HFFc6 (cell line): ENCODE measurements around the gene DST. TPM values are rescaled to one million over a fixed set of nuclear protein-coding genes. Genes with fewer than 3 reads are reported as not detected.

Source experiments
- DNase-seq: peaks from one replicate; pipeline ENCODE4 v3.0.0-alpha.2; 2018
- H3K27ac Mint-ChIP-seq: 2 replicates; pipeline ENCODE4 v1.8.0; 2020; ENCODE audit warnings: mild to moderate bottlenecking, mixed read lengths
- H3K27me3 Mint-ChIP-seq: 2 replicates; pipeline ENCODE4 v1.8.0; 2021; ENCODE audit warnings: mild to moderate bottlenecking, moderate library complexity, mixed read lengths; ENCODE audit not compliant: insufficient read depth
- H3K36me3 Mint-ChIP-seq: 2 replicates; pipeline ENCODE4 v1.8.0; 2021; ENCODE audit warnings: low read depth, mixed read lengths
- H3K4me1 Mint-ChIP-seq: 2 replicates; pipeline ENCODE4 v1.8.0; 2020; ENCODE audit warnings: low read depth, mixed read lengths
- H3K4me3 Mint-ChIP-seq: 2 replicates; pipeline ENCODE4 v1.8.0; 2020; ENCODE audit warnings: mild to moderate bottlenecking, moderate library complexity, mixed read lengths
- H3K9me3 Mint-ChIP-seq: 2 replicates; pipeline ENCODE4 v1.8.0; 2020; ENCODE audit warnings: mild to moderate bottlenecking, mixed read lengths
- CTCF ChIP-seq: fragments of 200-600 bp; sonication (generic); IDR thresholded peaks from 2 replicates; pipeline ENCODE4 v1.5.0; 2021; ENCODE audit warnings: antibody characterized with exemption, mild to moderate bottlenecking
- long read RNA-seq: library from polyadenylated mRNA; unstranded; transcript quantifications from one replicate; pipeline ENCODE4 v2.0.0, GENCODE V29; 2019
- total RNA-seq, 6 experiments: library from RNA; stranded (reverse); fragmentation: NEBNext Ultra II Directional; extraction: Animal tissue kit (Norgen Biotek cat#: 25700); gene quantifications; 2 replicates in 1 of 6; 3 replicates in 5 of 6; pipeline ENCODE4 v1.2.3, GENCODE V29; 2021

Gene DST
- total RNA-seq = 100 to 1,000 TPM; 246 to 408 (median 279) TPM
- long read RNA-seq, partial matches to known transcripts = 161 of 220 reads
- long read RNA-seq, other reads (novel, unspliced or antisense) = 53 of 220 reads

GRCh38 chr6:56642366-56643261 lies at the start of gene DST:
Gene DST (minus strand): TSS chr6:56642889.
- Mint-ChIP-seq H3K9me3 (no peaks in the 10 kb centered on the region), H3K36me3 (peaks cover 66% of the 10 kb centered on the region), H3K4me3 (peak within 1 kb of the TSS; percentile 80), H3K27me3 (peaks cover 13% of the 10 kb centered on the region), H3K27ac (peak within 1 kb of the TSS; percentile 93), H3K4me1 (peaks cover 82% of the 10 kb centered on the region)
- no peak for TF ChIP-seq CTCF
- DNase-seq = peak; percentile 92

- H3K27me3 Mint-ChIP-seq = peaks cover 6% of the 10 kb centered on the region
- peak overlapping the region; percentile 88 for H3K4me3 Mint-ChIP-seq
- peaks cover 3% of the 10 kb centered on the region; the same call in 1 of the 2 replicates for H3K9me3 Mint-ChIP-seq
- H3K27ac Mint-ChIP-seq = peak overlapping the region; percentile 92
- H3K4me1 Mint-ChIP-seq = peaks cover 88% of the 10 kb centered on the region
- no peak for DNase-seq
- no peak for TF ChIP-seq CTCF
- peaks cover 63% of the 10 kb centered on the region for H3K36me3 Mint-ChIP-seq
Measured at GRCh38 chr6:56691814-56692213, 49.1 kb upstream of the DST start.

DNA sequence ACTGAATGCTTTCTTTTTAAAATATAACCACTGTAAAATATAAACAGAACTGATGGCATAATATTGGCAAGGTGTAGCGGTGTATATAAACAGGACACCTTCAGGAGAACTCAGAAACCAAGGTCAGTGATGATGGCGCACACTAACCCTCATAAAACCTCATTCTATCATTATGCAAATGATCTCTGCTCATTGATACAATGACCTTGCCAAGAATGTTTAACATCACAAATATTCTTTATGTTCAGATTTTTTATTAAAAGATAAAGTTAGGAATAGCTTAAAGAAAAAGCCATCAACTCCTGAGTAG lies 48.6 kb upstream of the DST start:
- no peak for DNase-seq
- H3K4me1 Mint-ChIP-seq = peaks cover 88% of the 10 kb centered on the region
- H3K36me3 Mint-ChIP-seq = peaks cover 62% of the 10 kb centered on the region
- peaks cover 3% of the 10 kb centered on the region for H3K27me3 Mint-ChIP-seq
- H3K9me3 Mint-ChIP-seq = peaks cover 3% of the 10 kb centered on the region; the same call in 1 of the 2 replicates
- peak overlapping the region; percentile 88 for H3K4me3 Mint-ChIP-seq
- H3K27ac Mint-ChIP-seq = peak overlapping the region; percentile 92
- no peak for TF ChIP-seq CTCF

GRCh38 chr6:56690519-56691285 lies 48.0 kb upstream of the DST start:
- Mint-ChIP-seq H3K4me3 (peak overlapping the region; percentile 88), H3K9me3 (peaks cover 3% of the 10 kb centered on the region; the same call in 1 of the 2 replicates), H3K4me1 (peaks cover 88% of the 10 kb centered on the region), H3K36me3 (peaks cover 64% of the 10 kb centered on the region), H3K27me3 (peaks cover 3% of the 10 kb centered on the region), H3K27ac (peak overlapping the region; percentile 92)
- DNase-seq = peak; percentile 69
- TF ChIP-seq CTCF = no peak

DNA sequence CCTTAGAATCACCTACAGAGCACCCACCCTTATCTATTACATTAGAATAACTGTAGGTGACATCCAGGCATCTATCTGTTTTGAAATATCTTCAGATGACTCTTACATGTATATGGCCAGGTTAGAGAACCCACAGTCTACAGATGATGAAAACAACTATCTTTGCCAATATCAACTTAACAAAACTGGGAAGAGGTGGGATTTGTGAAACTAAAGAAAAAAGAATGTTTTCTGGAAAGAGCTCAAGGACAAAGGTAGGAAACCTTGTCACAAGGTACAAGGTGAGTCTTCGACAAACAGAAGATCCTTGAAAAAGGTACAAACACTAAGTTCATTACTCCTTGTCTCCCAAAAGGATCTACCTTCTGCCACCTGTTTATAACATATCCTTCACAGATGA lies 47.0 kb upstream of the DST start:
- peaks cover 88% of the 10 kb centered on the region for H3K4me1 Mint-ChIP-seq
- peaks cover 64% of the 10 kb centered on the region for H3K36me3 Mint-ChIP-seq
- H3K4me3 Mint-ChIP-seq = peak overlapping the region; percentile 88
- no peak for DNase-seq
- H3K27ac Mint-ChIP-seq = peak overlapping the region; percentile 92
- peaks cover 2% of the 10 kb centered on the region for H3K27me3 Mint-ChIP-seq
- no peak for TF ChIP-seq CTCF
- H3K9me3 Mint-ChIP-seq = peaks cover 3% of the 10 kb centered on the region; the same call in 1 of the 2 replicates
